PC-9 (cell line): Measurements from ENCODE around the gene MAGI2.

ENCODE experiments used
- CTCF ChIP-seq: fragments of 200-600 bp; sonication (generic); conservative IDR thresholded peaks from 2 replicates; pipeline ENCODE4 v1.6.1; 2017; ENCODE audit warnings: mixed run types, antibody characterized with exemption, mild to moderate bottlenecking, moderate library complexity
- EZH2 ChIP-seq: fragments of 200-600 bp; sonication (generic); IDR thresholded peaks from 2 replicates; pipeline ENCODE4 v1.8.0; 2017; ENCODE audit warnings: antibody characterized with exemption, low read depth

DNA sequence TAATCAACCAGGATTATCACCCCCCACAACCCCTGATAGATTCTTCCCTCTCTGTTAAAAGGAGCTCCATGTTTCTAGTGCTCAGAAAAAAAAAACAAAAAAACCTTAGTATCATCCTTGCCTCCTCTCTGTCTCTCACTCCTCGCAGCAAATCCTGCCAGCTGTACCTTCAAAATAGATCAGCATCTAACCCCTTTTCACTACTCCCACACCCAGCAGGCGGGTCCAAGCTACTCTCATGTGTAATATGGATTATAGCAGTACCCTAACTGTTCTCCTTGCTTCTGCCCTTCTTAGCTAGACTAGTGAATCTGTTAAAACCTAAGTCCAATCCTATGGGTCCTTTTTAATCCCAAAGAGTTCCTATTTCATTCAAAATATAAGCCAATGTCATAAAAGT, 667.4 kb downstream of the MAGI2 start:
- TF ChIP-seq CTCF: no peak
- no peak for TF ChIP-seq EZH2
